T1000 (cell line): Measurements from ENCODE around the gene TNFRSF1B.

Experiments used
- DNase-seq: peaks from one replicate; lab custom pipeline; 2025; ENCODE audit warnings: mixed read lengths; lab: John Stamatoyannopoulos, UW

The TNFRSF1B gene

DNA sequence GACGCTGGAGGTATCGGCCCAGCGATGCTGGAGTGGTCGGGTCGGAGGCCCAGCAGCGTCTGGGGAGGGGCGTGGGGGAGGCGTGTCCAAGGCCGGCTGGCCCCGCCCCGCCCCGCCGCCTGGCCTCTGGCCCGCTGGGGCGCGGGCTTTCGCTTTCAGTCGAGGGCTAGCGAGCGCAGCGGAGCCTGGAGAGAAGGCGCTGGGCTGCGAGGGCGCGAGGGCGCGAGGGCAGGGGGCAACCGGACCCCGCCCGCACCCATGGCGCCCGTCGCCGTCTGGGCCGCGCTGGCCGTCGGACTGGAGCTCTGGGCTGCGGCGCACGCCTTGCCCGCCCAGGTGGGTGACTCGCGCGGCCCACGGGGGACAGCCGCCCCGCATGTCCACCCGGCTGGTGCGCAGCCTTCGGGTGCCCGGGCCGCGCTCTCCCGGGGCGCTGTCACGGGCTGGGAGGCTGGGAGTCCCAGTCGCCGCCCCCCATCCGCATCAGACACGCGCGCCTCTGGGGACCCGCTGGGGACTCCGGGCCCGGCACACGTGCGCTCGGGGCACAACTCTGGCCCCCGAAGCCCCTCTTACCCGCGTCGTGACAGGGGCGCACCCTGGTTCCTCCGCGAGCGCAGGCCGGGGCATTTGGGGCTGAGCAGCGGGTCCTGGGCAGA, at the start of gene TNFRSF1B:
Gene TNFRSF1B, plus strand, starts transcription at position 158 of the 659 bp plus-strand sequence. Its CDS starts 101 bp downstream, at position 259.
- no peak for DNase-seq

DNA sequence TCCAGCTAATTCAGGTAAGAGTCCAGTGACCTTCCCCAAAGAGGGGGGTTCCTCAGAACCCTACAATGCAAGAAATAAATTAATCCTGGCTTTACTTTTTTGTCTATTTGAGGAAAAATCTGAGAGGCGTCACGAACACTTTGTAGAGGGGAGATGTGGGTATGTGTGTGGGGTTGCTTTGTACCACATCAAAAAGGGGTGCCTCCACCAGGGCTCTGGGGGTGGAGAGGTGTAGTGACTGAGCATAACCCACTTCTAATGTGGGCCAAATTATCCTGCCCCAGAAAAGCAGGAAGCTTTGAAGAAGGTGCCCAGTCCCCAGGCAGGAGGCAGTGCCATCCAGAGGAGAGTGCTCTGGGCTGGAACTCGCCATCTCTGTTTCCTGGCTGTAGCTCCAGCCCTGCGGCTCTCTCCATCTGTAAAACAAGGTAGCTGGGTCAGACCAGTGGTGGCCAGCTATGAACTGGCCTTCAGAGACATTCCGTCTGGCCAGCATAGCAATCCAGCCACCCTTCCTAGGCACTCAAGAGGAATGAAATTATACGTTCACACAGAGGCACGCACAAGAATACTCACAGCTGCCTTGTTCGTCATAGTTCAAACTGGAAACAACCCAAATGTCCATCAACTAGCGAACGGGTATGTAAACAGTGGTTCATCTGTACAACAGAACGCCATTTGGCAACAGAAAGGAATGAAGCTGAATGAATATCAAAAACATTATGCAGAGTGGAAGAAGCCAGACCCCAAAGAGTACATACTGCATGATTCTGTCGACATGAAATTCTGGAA, 45.4 kb upstream of the TNFRSF1B start:
- DNase-seq: no peak

DNA sequence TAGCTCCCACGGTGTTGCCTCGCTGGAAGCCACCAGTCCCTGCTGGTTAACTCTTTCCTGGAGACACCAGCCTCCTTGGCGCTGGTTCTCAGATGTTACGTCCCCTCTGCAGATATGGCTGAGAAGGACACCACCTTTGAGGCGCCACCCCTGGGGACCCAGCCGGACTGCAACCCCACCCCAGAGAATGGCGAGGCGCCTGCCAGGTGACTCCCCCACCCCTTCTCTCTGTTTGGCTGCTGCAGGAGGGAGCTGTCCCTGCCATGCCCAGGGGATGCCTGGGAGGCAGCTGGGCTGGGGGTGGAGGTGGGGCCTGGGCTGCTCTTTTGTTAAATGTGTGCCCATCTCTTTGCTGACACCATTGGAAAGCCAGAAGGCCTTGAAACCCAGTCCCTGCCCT, 43.6 kb upstream of the TNFRSF1B start:
- DNase-seq: no peak

DNA sequence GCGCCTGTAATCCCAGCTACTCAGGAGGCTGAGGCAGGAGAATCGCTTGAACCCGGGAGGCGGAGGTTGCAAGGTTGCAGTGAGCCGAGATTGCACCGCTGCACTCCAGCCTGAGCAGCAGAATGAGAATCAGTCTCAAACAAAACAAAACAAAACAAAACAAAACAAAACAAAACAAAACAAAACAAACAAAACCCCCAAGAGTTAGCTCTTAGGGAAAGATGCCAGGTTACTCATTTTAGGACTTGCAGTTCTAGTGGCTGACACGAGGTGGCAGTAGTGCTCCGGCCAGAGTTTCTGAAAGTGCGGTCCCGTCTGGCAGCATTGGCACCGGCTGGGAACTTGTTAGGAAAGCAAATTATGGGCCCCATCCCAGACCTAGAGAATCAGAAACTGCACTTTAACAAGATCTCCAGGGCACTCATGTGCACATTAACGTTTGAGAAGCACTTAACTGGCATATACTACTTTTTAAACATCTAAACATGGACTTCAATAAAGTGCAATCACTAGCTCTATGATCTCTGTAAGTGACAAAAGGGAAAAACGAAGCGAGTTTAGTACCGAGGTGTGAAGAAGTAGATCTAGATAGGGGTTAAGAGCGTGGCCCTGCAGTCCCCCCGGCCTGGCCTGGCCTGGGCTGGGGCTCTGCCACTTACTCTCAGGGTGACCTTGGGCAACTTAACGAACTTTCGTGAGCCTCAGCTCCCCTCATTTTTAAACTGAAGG, 41.9 kb upstream of the TNFRSF1B start:
- peak; percentile 68 for DNase-seq

- DNase-seq: no peak
Measured at GRCh38 chr1:12125422-12126355, 41.1 kb upstream of the TNFRSF1B start.

- DNase-seq: no peak
Measured at GRCh38 chr1:12126781-12127180, 40.0 kb upstream of the TNFRSF1B start.

DNA sequence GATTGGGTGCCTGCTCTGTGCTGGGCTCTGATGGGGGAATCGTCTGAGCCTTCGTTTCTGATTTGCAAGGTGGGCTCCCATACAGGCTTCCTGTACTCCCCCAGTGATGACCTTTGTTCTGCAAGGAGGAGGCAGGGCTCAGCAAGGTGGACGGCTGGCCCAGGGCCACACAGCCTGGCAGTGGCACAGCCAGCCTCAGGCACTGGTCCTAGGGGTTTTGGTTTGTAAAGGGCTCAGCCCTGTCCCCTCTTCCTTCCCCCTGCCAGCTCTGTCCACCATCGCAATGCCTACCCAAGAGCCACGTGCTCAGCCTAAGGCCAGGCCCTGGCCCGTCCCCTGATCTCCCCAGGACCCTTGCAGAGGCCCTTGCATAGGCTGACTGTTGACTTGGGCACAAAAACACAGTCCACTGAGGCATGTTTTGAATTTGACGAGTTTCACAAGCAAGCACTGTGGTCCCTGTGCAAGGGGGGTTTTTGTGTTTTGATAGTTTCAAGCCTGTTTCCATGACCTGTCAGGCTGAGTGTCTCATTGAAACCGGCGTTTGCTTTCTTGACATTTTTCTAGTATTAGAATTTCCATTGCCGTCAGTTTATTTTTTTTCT, 39.5 kb upstream of the TNFRSF1B start:
- DNase-seq: no peak

- DNase-seq: no peak
Measured at GRCh38 chr1:12128120-12128519, 38.7 kb upstream of the TNFRSF1B start.

DNA sequence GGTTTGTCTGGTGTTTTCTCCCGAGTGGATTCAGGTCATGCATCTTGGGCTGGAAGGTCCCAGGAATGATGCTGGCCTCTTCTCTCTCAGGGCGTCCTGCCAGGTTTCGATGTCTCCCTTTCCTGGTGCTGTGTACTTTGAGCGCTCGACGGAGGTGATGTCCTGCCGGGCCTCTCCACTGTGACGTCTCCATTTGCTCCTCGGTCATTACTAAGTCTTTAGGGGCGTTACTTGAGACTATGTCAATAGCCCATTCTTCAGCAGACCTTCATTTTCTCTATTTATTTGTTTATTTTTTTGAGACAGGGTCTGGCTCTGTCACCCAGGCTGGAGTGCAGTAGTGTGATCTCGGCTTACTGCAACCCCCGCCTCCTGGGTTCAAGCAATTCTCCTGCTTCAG, 37.2 kb upstream of the TNFRSF1B start:
- no peak for DNase-seq

- no peak for DNase-seq
Measured at GRCh38 chr1:12130466-12131130, 36.2 kb upstream of the TNFRSF1B start.

DNA sequence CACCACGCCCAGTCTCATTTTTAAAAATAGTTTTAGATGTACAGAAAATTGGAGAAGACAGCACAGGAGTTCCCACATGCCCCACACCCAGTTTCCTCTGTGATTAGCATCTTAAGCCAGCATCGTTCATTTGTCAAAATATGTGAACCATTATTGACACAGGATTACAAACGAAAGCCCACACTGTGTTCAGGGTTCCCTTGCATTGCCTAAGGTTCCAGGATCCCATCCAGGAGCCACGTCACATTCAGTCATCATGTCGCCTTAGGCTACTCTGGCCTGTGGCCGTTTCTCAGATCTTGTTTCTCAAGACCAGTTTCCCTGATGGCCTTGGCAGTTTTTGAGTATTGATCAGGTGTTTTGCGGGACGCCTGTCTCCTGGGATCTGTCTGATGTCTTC, 34.7 kb upstream of the TNFRSF1B start:
- peak; percentile 87 for DNase-seq

DNA sequence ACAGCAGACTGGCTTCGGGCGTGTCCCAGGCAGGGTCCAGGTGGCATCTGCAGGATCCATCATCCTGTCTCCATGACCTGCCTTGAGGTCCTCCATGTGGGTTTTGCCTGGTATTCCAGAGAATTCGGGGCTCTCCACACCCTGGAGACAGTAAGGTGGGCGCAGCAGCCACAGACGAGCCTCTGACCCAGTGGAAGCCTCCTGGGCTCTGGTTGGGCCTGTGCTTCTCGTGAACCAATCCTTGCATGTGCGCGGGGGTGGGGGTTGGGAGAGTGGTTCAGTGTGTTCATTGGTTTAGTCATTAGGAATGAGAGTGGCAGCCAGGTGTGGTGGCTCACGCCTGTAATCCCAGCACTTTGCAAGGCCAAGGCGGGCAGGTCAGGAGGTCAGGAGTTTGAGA, 32.1 kb upstream of the TNFRSF1B start:
- no peak for DNase-seq

GRCh38 chr1:12135612-12136011, 31.2 kb upstream of the TNFRSF1B start:
- DNase-seq: no peak

DNA sequence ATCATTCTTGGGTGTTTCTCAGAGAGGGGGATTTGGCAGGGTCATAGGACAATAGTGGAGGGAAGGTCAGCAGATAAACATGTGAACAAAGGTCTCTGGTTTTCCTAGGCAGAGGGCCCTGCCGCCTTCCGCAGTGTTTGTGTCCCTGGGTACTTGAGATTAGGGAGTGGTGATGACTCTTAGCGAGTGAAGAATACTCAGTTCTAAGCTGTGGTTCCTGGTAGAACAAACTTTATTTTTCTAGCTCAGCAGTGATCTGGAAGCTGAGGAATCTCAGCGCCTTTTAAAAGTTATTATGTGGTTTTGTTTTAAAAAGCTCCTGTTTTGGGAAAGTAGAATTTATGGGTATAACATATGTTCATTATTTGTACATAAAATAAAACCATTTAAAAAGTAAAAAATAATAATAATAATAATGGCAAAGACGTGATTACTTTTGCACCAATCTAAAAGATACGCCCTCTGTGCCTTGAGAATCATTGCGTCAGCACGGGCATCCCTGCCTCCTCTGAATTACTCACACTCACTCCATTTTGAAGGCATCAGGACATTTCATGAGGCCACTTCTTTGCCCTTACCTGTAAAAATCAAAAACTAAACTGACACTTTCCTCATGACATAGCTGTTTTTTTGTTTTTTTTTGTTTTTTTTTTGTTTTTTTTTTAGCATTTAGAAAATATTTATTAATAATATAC, 29.7 kb upstream of the TNFRSF1B start:
- no peak for DNase-seq

GRCh38 chr1:12138196-12139168, 28.3 kb upstream of the TNFRSF1B start:
- DNase-seq: no peak

- DNase-seq: no peak
Measured at GRCh38 chr1:12140016-12140415, 26.8 kb upstream of the TNFRSF1B start.

GRCh38 chr1:12140515-12141162, 26.2 kb upstream of the TNFRSF1B start:
- no peak for DNase-seq

GRCh38 chr1:12141163-12141850, 25.5 kb upstream of the TNFRSF1B start:
- DNase-seq: no peak
